ENCODE results near the gene LZIC.

- TF ChIP-seq EZH2 (IDR thresholded peaks at IDR 0.05) (no peak), POLR2AphosphoS5 (IDR thresholded peaks at IDR 0.05; ENCODE audit: borderline replicate concordance, low read depth, low read length) (no peak), FOXP2 (optimal IDR thresholded peaks at IDR 0.05; ENCODE audit: control extremely low read depth, extremely low read length, insufficient read depth) (no peak)
Measured at GRCh38 chr1:9904596-9904995, 38.6 kb downstream of the LZIC start.

Data from SK-N-MC (cell line).